Thymus (tissue), 11 donors: Measurements from ENCODE around the gene TAB2. TPM values are rescaled to one million over a fixed set of nuclear protein-coding genes. Genes with fewer than 3 reads are reported as not detected.
A peak's percentile ranks its signal among the peaks of the same experiment; 100 is the strongest.

Experiments
- DNase-seq, 9 donors: peaks; one replicate each; pipeline ENCODE4 v3.0.0-alpha.2; 2013; ENCODE audit warnings: low spot score in 9 of 9, low read depth in 6 of 9, missing footprints in 1 of 9
- H3K27ac ChIP-seq, 2 donors: one replicate each; pipeline ENCODE4 v1.5.1; 2013; ENCODE audit warnings: control low read depth in 1 of 2, low read depth in 1 of 2, low read length in 1 of 2, mild to moderate bottlenecking in 1 of 2, moderate library complexity in 1 of 2
- H3K27me3 ChIP-seq, 2 donors: one replicate each; pipeline ENCODE4 v1.5.1; 2013; ENCODE audit warnings: low read length in 1 of 2; ENCODE audit not compliant: control insufficient read depth in 2 of 2, insufficient read depth in 1 of 2
- H3K36me3 ChIP-seq, 2 donors: one replicate each; pipeline ENCODE4 v1.5.1; 2013; ENCODE audit warnings: low read length in 1 of 2, mild to moderate bottlenecking in 1 of 2, moderate library complexity in 1 of 2; ENCODE audit not compliant: control insufficient read depth in 2 of 2, insufficient read depth in 2 of 2
- H3K4me1 ChIP-seq, 2 donors: one replicate each; pipeline ENCODE4 v1.5.1; 2013; ENCODE audit warnings: low read length in 2 of 2; ENCODE audit not compliant: control insufficient read depth in 2 of 2, insufficient read depth in 2 of 2
- H3K4me3 ChIP-seq, 2 donors: one replicate each; pipeline ENCODE4 v1.5.1; 2013; ENCODE audit warnings: low read length in 2 of 2, control low read depth in 1 of 2, mild to moderate bottlenecking in 1 of 2
- H3K9me3 ChIP-seq, 2 donors: one replicate each; pipeline ENCODE4 v1.5.1; 2013; ENCODE audit warnings: low read length in 1 of 2, mild to moderate bottlenecking in 1 of 2; ENCODE audit not compliant: control insufficient read depth in 2 of 2, insufficient read depth in 1 of 2
- WGBS: extraction: QIAGEN DNeasy Blood & Tissue Kit; methylation state at CpG from one replicate; pipeline ENCODE4 v1.1.7; 2013; 5-methylcytosine and 5-hydroxymethylcytosine counted together
- polyA plus RNA-seq: library from polyadenylated mRNA; stranded (reverse); fragments of 200-250 nt; gene quantifications from one replicate; pipeline ENCODE4 v1.2.3, GENCODE V29; 2013
- total RNA-seq: library from RNA; stranded (reverse); fragments of 120-200 nt; gene quantifications from one replicate; pipeline ENCODE4 v1.2.4, GENCODE V29; 2013
- donor health status: healthy.

The TAB2 gene
- total and polyA plus RNA-seq, 2 donors: 30.8 to 34.3 TPM

GRCh38 chr6:149451376-149452036, 134.0 kb downstream of the TAB2 start:
- Histone ChIP-seq H3K27ac (no peak overlapping the region), H3K27me3 (peaks cover 7 to 24% of the 10 kb centered on the region in 2 donors), H3K4me1 (peaks cover 8 to 17% of the 10 kb centered on the region in 2 donors), H3K9me3 (no peaks in the 10 kb centered on the region), H3K4me3 (peak overlapping the region; percentile 13 to 43), H3K36me3 (no peaks in the 10 kb centered on the region)
- WGBS: 53% methylated on average over 47 of the region's 47 CpGs
- peak in 3 of 9 donors; percentile 30 to 55 (median 33) for DNase-seq

- 96% methylated on average over 13 of the region's 13 CpGs for WGBS
- no peak overlapping the region for H3K27ac ChIP-seq
- H3K9me3 ChIP-seq: no peaks in the 10 kb centered on the region
- H3K4me1 ChIP-seq: peaks cover 8 to 17% of the 10 kb centered on the region in 2 donors
- no peak overlapping the region for H3K4me3 ChIP-seq
- no peaks in the 10 kb centered on the region for H3K36me3 ChIP-seq
- H3K27me3 ChIP-seq: peaks cover 7 to 24% of the 10 kb centered on the region in 2 donors
- DNase-seq: no peak
Observed at GRCh38 chr6:149452037-149452939, 134.8 kb downstream of the TAB2 start.

GRCh38 chr6:149453597-149454345, 136.3 kb downstream of the TAB2 start:
- no peaks in the 10 kb centered on the region for H3K9me3 ChIP-seq
- no peaks in the 10 kb centered on the region for H3K36me3 ChIP-seq
- H3K4me3 ChIP-seq: no peak overlapping the region
- peaks cover 7 to 24% of the 10 kb centered on the region in 2 donors for H3K27me3 ChIP-seq
- peaks cover 8 to 17% of the 10 kb centered on the region in 2 donors for H3K4me1 ChIP-seq
- 92% methylated on average over 6 of the region's 6 CpGs for WGBS
- H3K27ac ChIP-seq: no peak overlapping the region
- no peak for DNase-seq

DNA sequence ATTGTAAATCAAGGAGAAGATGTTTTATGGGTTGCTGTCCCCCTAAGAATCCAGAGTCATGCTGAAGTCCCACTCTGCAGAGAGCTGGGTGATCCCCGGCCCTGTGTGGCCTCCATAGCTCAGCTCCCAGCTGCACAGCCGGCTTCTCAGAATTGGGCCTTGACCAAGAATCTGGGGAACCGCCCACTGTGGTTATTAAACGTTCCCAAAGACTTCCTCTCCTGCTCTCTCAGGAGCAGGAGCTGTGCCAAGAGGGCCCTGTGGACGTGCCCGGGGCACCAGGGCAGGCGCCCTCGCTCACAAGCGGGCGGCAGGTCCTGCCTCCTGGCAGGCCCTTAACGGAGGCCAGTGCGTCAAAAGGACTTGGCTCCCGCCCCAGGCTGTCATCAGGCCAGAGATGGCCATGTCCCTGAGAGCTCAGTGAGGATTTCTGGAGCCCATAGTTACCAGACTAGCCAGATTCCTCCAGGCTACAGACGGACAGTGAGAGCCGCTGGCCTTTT, 136.9 kb downstream of the TAB2 start:
- no peak for DNase-seq
- H3K4me1 ChIP-seq: peaks cover 8 to 17% of the 10 kb centered on the region in 2 donors
- H3K27ac ChIP-seq: no peak overlapping the region
- no peak overlapping the region for H3K4me3 ChIP-seq
- H3K27me3 ChIP-seq: peaks cover 7 to 24% of the 10 kb centered on the region in 2 donors
- no peaks in the 10 kb centered on the region for H3K9me3 ChIP-seq
- H3K36me3 ChIP-seq: no peaks in the 10 kb centered on the region
- WGBS: 65% methylated on average over 15 of the region's 15 CpGs

GRCh38 chr6:149455031-149455732, 137.7 kb downstream of the TAB2 start:
- WGBS: 96% methylated on average over 11 of the region's 11 CpGs
- no peaks in the 10 kb centered on the region for H3K36me3 ChIP-seq
- peaks cover 8 to 16% of the 10 kb centered on the region in 2 donors for H3K4me1 ChIP-seq
- H3K4me3 ChIP-seq: no peak overlapping the region
- peaks cover 7 to 21% of the 10 kb centered on the region in 2 donors for H3K27me3 ChIP-seq
- no peaks in the 10 kb centered on the region for H3K9me3 ChIP-seq
- no peak for DNase-seq
- H3K27ac ChIP-seq: no peak overlapping the region

DNA sequence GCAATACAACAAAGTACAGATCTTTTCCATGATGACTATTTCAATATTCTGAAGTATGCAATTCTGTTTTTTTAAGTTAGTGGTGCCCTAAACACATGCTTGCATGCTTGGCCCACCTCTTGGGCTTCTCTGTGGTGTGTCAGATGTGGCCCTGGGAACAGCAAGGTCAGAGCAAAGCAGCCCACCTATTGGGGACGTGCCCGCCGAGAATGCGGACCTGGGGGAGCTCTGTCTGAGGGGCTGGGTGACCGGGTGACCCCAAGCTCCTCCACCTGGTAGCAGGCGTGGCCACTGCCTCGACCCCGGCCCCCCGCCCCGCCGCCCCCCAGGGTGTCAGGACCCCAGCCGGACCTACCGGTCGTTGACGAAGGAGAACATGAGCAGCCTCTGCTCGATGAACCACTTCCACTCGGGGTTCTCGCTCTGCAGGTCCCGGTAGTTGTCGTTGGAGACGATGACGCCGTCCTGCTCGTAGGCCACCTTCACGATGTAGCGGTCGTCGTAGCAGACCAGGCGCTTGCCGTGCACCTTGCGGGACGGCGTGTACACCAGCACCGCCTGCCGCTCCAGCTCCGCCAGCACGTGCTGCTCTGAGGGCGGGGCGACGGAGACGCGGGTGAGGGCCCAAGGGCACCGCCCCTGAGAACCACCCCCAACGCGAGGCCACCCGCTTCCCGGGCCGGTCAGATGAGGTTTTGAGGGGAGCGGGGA, 139.0 kb downstream of the TAB2 start:
- 98% methylated on average over 49 of the region's 49 CpGs for WGBS
- Histone ChIP-seq H3K9me3 (no peaks in the 10 kb centered on the region), H3K36me3 (no peaks in the 10 kb centered on the region), H3K4me3 (no peak overlapping the region), H3K27ac (no peak overlapping the region), H3K27me3 (peaks cover 1 to 9% of the 10 kb centered on the region in 2 donors), H3K4me1 (peaks cover 0 to 10% of the 10 kb centered on the region in 2 donors)
- no peak for DNase-seq

- Histone ChIP-seq H3K27ac (no peak overlapping the region), H3K9me3 (no peaks in the 10 kb centered on the region), H3K4me3 (no peak overlapping the region), H3K4me1 (peaks cover 0 to 7% of the 10 kb centered on the region in 2 donors), H3K27me3 (peaks cover 0 to 2% of the 10 kb centered on the region in 2 donors), H3K36me3 (no peaks in the 10 kb centered on the region)
- DNase-seq: no peak
- 94% methylated on average over 7 of the region's 7 CpGs for WGBS
Observed at GRCh38 chr6:149457316-149457884, 139.9 kb downstream of the TAB2 start.

DNA sequence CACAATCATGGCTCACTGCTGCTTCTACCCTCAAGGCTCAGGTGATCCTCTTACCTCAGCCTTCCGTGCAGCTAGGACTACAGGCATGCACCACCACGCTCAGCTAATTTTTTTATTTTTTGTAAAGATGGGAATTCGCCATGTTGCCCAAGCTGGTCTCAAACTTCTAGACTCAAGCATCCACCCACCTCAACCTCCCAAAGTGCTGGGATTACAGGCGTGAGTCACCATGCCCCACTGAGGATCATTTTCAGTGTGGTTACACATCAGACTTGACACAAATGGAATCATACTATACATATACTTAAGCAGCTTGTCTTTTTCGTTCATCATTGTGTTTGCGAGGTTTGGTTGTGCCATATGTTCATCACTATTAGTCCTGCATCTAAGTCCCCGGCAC, 140.7 kb downstream of the TAB2 start:
- Histone ChIP-seq H3K9me3 (no peaks in the 10 kb centered on the region), H3K4me1 (peaks cover 0 to 7% of the 10 kb centered on the region in 2 donors), H3K4me3 (no peak overlapping the region), H3K36me3 (no peaks in the 10 kb centered on the region), H3K27me3 (no peaks in the 10 kb centered on the region), H3K27ac (no peak overlapping the region)
- 96% methylated on average over 7 of the region's 7 CpGs for WGBS
- DNase-seq: no peak
